Measurements from ENCODE around the gene PARP14.
"Not testable (repeated sequence)": the region's sequence is repeated elsewhere in the genome, so short reads cannot be mapped to it uniquely, and the experiment has no call there.

GRCh38 chr3:122658336-122658735 lies 22.3 kb upstream of the PARP14 start:
- not testable (repeated sequence) for TF ChIP-seq CTCF (conservative IDR thresholded peaks at IDR 0.05); EZH2 (IDR thresholded peaks at IDR 0.05; ENCODE audit: low read depth)

Data from PC-9 (cell line).